ENCODE data around the gene ENTREP3.

ENTREP3 gene

DNA sequence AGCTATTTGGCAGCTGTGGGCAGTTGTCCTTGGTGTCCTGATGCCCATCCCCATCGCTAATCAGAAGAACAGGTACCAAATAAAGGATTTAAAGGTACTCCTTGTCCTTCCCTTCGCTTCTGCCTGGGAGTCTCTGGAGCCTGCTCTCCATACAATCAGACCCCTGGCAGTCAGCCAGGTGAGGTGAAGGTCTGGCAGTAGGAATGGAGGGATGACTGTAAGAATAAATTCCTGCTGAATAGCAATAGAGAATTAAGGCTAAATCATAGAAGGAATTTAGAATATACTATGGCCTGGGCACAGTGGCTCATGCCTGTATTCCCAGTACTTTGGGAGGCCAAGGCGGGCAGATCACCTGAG, 56.8 kb downstream of the ENTREP3 start:
- no peak for DNase-seq

DNA sequence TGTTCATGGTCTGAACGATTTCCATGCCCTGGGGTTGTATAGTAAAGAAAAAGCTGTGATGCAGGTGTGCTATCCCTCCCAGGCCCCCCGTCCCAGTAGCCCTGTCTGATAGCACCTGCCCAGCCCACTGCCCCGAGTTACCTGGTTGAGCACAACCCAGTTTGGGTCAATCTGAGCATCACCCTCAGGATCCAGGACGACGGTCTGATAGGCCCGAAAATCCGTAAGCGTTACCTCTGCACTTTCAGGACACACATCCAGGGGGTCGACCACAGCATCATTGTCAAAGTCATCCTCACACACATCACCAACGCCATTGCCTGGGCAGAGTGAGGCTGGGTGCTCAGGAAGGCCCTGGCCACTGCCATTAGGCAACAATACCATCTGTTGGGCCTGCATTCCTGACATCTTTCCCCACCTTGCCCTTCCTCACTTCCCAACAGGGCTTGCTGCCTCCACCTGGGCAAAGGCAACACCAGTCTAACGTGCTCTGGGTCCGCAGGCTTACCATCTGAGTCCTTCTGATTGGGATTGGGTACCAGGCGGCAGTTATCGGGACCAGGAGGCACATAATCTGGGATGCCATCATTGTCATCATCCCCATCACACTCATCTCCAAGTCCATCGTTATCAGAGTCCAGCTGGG, 57.3 kb downstream of the ENTREP3 start:
- DNase-seq = no peak
